Parathyroid adenoma (tissue), 2 donors: ENCODE data around the gene RAB36.

Experiments
- H2AFZ ChIP-seq: fragments of 300-600 bp; sonication (generic); one replicate; pipeline ENCODE4 v1.7.0; 2017; ENCODE audit warnings: antibody characterized with exemption, mild to moderate bottlenecking
- H3K27ac ChIP-seq: fragments of 300-600 bp; sonication (generic); one replicate; pipeline ENCODE4 v1.7.0; 2017
- H3K27me3 ChIP-seq: fragments of 300-600 bp; sonication (generic); one replicate; pipeline ENCODE4 v1.7.0; 2017; ENCODE audit warnings: low read length; ENCODE audit not compliant: control insufficient read depth, insufficient read depth
- H3K36me3 ChIP-seq: fragments of 300-600 bp; sonication (generic); one replicate; pipeline ENCODE4 v1.7.0; 2017; ENCODE audit warnings: low read length; ENCODE audit not compliant: control insufficient read depth, insufficient read depth
- H3K4me1 ChIP-seq: fragments of 300-600 bp; sonication (generic); one replicate; pipeline ENCODE4 v1.7.0; 2017; ENCODE audit warnings: control low read depth
- H3K4me2 ChIP-seq: fragments of 300-600 bp; sonication (generic); one replicate; pipeline ENCODE4 v1.7.0; 2017; ENCODE audit warnings: low read length
- H3K4me3 ChIP-seq: fragments of 300-600 bp; sonication (generic); one replicate; pipeline ENCODE4 v1.7.0; 2017; ENCODE audit warnings: low read depth, low read length
- H3K79me2 ChIP-seq: fragments of 300-600 bp; sonication (generic); one replicate; pipeline ENCODE4 v1.7.0; 2017; ENCODE audit warnings: control low read depth
- H3K9ac ChIP-seq: fragments of 300-600 bp; sonication (generic); one replicate; pipeline ENCODE4 v1.7.0; 2017; ENCODE audit warnings: mild to moderate bottlenecking
- H3K9me3 ChIP-seq: fragments of 300-600 bp; sonication (generic); one replicate; pipeline ENCODE4 v1.7.0; 2017; ENCODE audit warnings: low read length; ENCODE audit not compliant: control insufficient read depth
- TF ChIP-seq, protein P1 (sequence below): fragments of 300-600 bp; sonication (generic); IDR thresholded peaks from one replicate; pipeline ENCODE4 v1.7.0; 2017; ENCODE audit warnings: antibody characterized with exemption, mild to moderate bottlenecking
- donor health status: primary hyperparathyroidism.

Gene RAB36

GRCh38 chr22:23137468-23137867 is 7.8 kb upstream of the RAB36 start:
- Histone ChIP-seq H3K9me3 (no peaks in the 10 kb centered on the region), H3K4me3 (no peak overlapping the region), H3K9ac (no peak overlapping the region), H2AFZ (no peak overlapping the region), H3K27ac (no peak overlapping the region), H3K36me3 (no peaks in the 10 kb centered on the region), H3K79me2 (no peaks in the 10 kb centered on the region), H3K4me1 (no peaks in the 10 kb centered on the region), H3K4me2 (no peak overlapping the region), H3K27me3 (no peaks in the 10 kb centered on the region)
- TF ChIP-seq, protein P1, sequence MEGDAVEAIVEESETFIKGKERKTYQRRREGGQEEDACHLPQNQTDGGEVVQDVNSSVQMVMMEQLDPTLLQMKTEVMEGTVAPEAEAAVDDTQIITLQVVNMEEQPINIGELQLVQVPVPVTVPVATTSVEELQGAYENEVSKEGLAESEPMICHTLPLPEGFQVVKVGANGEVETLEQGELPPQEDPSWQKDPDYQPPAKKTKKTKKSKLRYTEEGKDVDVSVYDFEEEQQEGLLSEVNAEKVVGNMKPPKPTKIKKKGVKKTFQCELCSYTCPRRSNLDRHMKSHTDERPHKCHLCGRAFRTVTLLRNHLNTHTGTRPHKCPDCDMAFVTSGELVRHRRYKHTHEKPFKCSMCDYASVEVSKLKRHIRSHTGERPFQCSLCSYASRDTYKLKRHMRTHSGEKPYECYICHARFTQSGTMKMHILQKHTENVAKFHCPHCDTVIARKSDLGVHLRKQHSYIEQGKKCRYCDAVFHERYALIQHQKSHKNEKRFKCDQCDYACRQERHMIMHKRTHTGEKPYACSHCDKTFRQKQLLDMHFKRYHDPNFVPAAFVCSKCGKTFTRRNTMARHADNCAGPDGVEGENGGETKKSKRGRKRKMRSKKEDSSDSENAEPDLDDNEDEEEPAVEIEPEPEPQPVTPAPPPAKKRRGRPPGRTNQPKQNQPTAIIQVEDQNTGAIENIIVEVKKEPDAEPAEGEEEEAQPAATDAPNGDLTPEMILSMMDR = no peak

DNA sequence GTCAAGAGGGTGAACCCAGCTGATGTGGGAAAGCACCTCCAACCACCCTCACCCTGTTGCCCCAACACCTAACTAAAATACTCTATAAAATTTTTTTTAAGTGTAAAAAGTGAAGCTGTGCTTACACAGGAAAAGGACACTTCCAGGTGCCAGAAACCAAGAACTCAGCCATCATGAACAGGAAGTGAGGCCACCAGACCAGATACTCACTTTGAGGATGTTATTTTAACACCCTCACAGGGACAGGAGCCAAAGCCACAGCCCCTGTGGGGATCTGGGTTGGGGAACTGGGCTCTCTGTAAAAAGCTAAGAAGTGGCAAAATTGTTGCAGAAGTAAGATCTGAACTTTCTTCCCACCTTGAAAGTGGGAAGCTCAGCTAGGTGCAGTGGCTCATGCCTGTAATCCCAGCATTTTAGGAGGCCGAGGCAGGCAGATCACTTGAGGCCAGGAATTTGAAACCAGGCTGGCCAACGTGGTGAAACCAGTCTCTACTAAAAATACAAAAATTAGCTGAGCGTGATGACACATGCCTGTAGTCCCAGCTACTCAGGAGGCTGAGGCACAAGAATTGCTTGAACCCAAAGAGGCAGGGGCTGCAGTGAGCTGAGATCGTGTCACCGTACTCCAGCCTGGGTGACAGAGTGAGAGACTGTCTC is 7.2 kb upstream of the RAB36 start:
- Histone ChIP-seq H3K27ac (no peak overlapping the region), H3K4me1 (no peaks in the 10 kb centered on the region), H3K9ac (no peak overlapping the region), H3K79me2 (no peaks in the 10 kb centered on the region), H3K4me3 (no peak overlapping the region), H3K27me3 (no peaks in the 10 kb centered on the region), H3K9me3 (no peaks in the 10 kb centered on the region), H3K4me2 (no peak overlapping the region), H3K36me3 (no peaks in the 10 kb centered on the region), H2AFZ (no peak overlapping the region)
- TF ChIP-seq, protein P1 = no peak

DNA sequence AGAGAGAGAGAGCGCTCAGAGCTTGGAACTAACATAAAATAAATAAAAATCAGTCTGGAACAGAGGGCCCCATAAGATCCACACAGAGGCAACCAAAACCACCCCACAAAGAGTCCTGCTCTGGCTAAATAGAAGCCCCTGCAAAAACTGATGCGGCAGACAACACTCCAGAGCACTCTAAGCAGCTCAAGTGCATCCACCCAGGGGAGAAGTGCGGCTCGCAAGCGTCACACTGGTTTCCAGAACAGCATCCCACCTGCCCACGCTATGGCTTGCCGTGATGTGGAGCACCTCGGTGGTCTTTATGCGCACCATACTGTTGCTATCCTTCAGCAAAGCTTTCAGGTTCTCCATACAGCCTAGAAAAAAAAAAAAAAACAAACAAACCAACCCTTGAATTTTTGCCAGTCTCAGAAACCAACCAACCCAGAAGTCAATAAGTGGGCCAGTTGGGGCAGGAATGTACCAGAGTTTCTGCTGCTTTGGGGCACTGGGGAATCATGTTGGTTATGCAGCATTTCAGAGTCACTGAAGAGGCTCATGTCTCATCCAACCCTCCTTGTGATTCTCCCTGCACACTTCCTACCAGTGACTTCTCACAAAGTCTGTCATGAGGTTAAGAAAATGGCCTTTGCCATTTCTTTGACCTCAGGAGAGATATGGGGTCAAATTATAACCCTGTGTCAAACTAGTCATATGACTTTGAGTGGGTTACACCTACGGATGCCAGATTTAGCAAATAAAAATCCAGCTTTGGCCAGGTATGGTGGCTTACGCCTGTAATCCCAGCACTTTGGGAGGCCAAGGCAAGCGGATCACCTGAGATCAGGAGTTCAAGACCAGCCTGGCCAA is 6.5 kb upstream of the RAB36 start:
- H3K36me3 ChIP-seq = no peaks in the 10 kb centered on the region
- H3K4me2 ChIP-seq = no peak overlapping the region
- H3K4me3 ChIP-seq = no peak overlapping the region
- no peaks in the 10 kb centered on the region for H3K4me1 ChIP-seq
- no peak overlapping the region for H2AFZ ChIP-seq
- H3K79me2 ChIP-seq = no peaks in the 10 kb centered on the region
- TF ChIP-seq, protein P1 = no peak
- no peak overlapping the region for H3K27ac ChIP-seq
- no peaks in the 10 kb centered on the region for H3K27me3 ChIP-seq
- H3K9ac ChIP-seq = no peak overlapping the region
- no peaks in the 10 kb centered on the region for H3K9me3 ChIP-seq

DNA sequence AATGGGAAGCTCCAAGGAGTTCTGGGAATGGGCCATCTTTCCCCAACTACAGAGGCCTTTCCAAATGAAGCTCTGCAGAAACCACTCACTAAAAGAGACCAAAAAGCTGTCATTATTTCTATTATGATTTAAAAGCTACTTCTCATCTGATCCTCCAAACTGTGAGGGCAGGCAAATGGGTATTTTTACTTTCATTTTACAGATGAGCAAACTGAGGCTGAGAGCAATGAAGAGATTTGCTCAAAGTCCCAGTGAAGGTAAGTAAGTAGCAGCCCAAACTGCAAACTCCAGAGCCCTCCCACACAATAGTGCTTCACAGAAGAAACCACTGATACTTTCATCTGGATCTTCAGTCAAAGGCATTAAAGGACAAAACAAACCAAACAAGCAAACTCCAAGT is 4.9 kb upstream of the RAB36 start:
- Histone ChIP-seq H3K27me3 (no peaks in the 10 kb centered on the region), H3K4me2 (no peak overlapping the region), H3K36me3 (no peaks in the 10 kb centered on the region), H2AFZ (no peak overlapping the region), H3K9ac (no peak overlapping the region), H3K4me1 (no peaks in the 10 kb centered on the region), H3K4me3 (no peak overlapping the region), H3K9me3 (no peaks in the 10 kb centered on the region), H3K27ac (no peak overlapping the region), H3K79me2 (no peaks in the 10 kb centered on the region)
- TF ChIP-seq, protein P1 = no peak
